Activated naive CD4-positive, alpha-beta T cell treated with anti-CD3 and anti-CD28 coated beads, Interleukin-2, amount 50 U/mL, for 16 hours (primary cell): ENCODE data around the gene ALDH9A1.
"Not testable (repeated sequence)": the region's sequence is repeated elsewhere in the genome, so short reads cannot be mapped to it uniquely, and the experiment has no call there.

Source experiments
- DNase-seq: peaks from one replicate; pipeline ENCODE4 v3.0.0-alpha.2; 2020

The ALDH9A1 gene

GRCh38 chr1:165697881-165698760, at the start of gene ALDH9A1:
Gene ALDH9A1 (minus strand): TSS chr1:165698562. CDS start chr1:165698558, 4 bp downstream.
- peak; percentile 88 for DNase-seq

- DNase-seq = no peak
Measured at GRCh38 chr1:165747632-165748447, 49.5 kb upstream of the ALDH9A1 start.

GRCh38 chr1:165744913-165745312, 46.6 kb upstream of the ALDH9A1 start:
- not testable (repeated sequence) for DNase-seq

- no peak for DNase-seq
Measured at GRCh38 chr1:165742194-165742593, 43.8 kb upstream of the ALDH9A1 start.

- no peak for DNase-seq
Measured at GRCh38 chr1:165738794-165739193, 40.4 kb upstream of the ALDH9A1 start.

- DNase-seq = no peak
Measured at GRCh38 chr1:165737196-165737595, 38.8 kb upstream of the ALDH9A1 start.

GRCh38 chr1:165734906-165735305, 36.5 kb upstream of the ALDH9A1 start:
- DNase-seq = no peak

GRCh38 chr1:165726841-165727240, 28.5 kb upstream of the ALDH9A1 start:
- no peak for DNase-seq

- no peak for DNase-seq
Measured at GRCh38 chr1:165726169-165726568, 27.8 kb upstream of the ALDH9A1 start.

GRCh38 chr1:165717918-165718515, 19.7 kb upstream of the ALDH9A1 start:
- peak; percentile 28 for DNase-seq

GRCh38 chr1:165716265-165717051, 18.1 kb upstream of the ALDH9A1 start:
- DNase-seq = not testable (repeated sequence)

GRCh38 chr1:165712764-165713163, 14.4 kb upstream of the ALDH9A1 start:
- DNase-seq = no peak

GRCh38 chr1:165707984-165708706, 9.8 kb upstream of the ALDH9A1 start:
- DNase-seq = no peak

- no peak for DNase-seq
Measured at GRCh38 chr1:165703648-165704047, 5.3 kb upstream of the ALDH9A1 start.

- not testable (repeated sequence) for DNase-seq
Measured at GRCh38 chr1:165701922-165702321, 3.6 kb upstream of the ALDH9A1 start.

- DNase-seq = no peak
Measured at GRCh38 chr1:165699577-165699976, 1.2 kb upstream of the ALDH9A1 start.

- no peak for DNase-seq
Measured at GRCh38 chr1:165698761-165699052, 345 bp upstream of the ALDH9A1 start.

- no peak for DNase-seq
Measured at GRCh38 chr1:165697491-165697880, 876 bp downstream of the ALDH9A1 start.

GRCh38 chr1:165696625-165697100, 1.7 kb downstream of the ALDH9A1 start:
- no peak for DNase-seq

GRCh38 chr1:165695031-165695430, 3.3 kb downstream of the ALDH9A1 start:
- no peak for DNase-seq

GRCh38 chr1:165688046-165688445, 10.3 kb downstream of the ALDH9A1 start:
- no peak for DNase-seq

- DNase-seq = no peak
Measured at GRCh38 chr1:165686971-165687433, 11.4 kb downstream of the ALDH9A1 start.
